HepG2 (cell line): ENCODE results near the gene HYAL2. TPM values are rescaled to one million over a fixed set of nuclear protein-coding genes. Genes with fewer than 3 reads are reported as not detected.
A peak's percentile ranks its signal among the peaks of the same experiment; 100 is the strongest.

ENCODE experiments used
- CENPT ChIP-seq: sonication (generic); formaldehyde crosslinking; IDR thresholded peaks from 2 replicates; pipeline ENCODE4 v1.8.0; 2022; ENCODE audit warnings: low read depth, mild to moderate bottlenecking, moderate library complexity, missing genetic modification reagents
- ELF3 ChIP-seq: IDR thresholded peaks from 2 replicates; pipeline ENCODE4 v1.6.1; 2016; ENCODE audit warnings: missing genetic modification reagents, missing compliant biosample characterization
- GTF3A ChIP-seq: sonication (generic); formaldehyde crosslinking; conservative IDR thresholded peaks from 2 replicates; pipeline ENCODE4 v1.4.0; 2020; ENCODE audit warnings: mild to moderate bottlenecking, missing genetic modification reagents
- HIVEP1 ChIP-seq: sonication (generic); formaldehyde crosslinking; IDR thresholded peaks from 2 replicates; pipeline ENCODE4 v1.4.0; 2020; ENCODE audit warnings: mild to moderate bottlenecking, missing genetic modification reagents
- HOXA7 ChIP-seq: sonication (generic); formaldehyde crosslinking; IDR thresholded peaks from 2 replicates; pipeline ENCODE4 v1.8.1; 2022; ENCODE audit warnings: mild to moderate bottlenecking, missing genetic modification reagents, moderate library complexity
- KLF15 ChIP-seq: sonication (generic); formaldehyde crosslinking; IDR thresholded peaks from 2 replicates; pipeline ENCODE4 v1.8.1; 2023; ENCODE audit warnings: borderline replicate concordance, mild to moderate bottlenecking, inconsistent platforms, missing genetic modification reagents, mixed read lengths
- MATR3 ChIP-seq: sonication (generic); formaldehyde crosslinking; IDR thresholded peaks from 2 replicates; pipeline ENCODE4 v1.4.0; 2020; ENCODE audit warnings: missing genetic modification reagents
- NPAS2 ChIP-seq: sonication (generic); formaldehyde crosslinking; IDR thresholded peaks from 2 replicates; pipeline ENCODE4 v1.8.0; 2022; ENCODE audit warnings: mild to moderate bottlenecking, missing genetic modification reagents, borderline replicate concordance
- PRPF4 ChIP-seq: fragments of 200-400 bp; formaldehyde crosslinking; IDR thresholded peaks from 2 replicates; pipeline ENCODE4 v1.6.1; 2016; ENCODE audit warnings: low read length, low read depth; ENCODE audit not compliant: poor library complexity, severe bottlenecking
- TAF1 ChIP-seq: sonication (generic); formaldehyde crosslinking; IDR thresholded peaks from 2 replicates; pipeline ENCODE4 v1.4.0; 2020; ENCODE audit warnings: missing genetic modification reagents
- TCF7L2 ChIP-seq: IDR thresholded peaks from 2 replicates; pipeline ENCODE4 v1.6.1; 2011; ENCODE audit warnings: mild to moderate bottlenecking, low read depth, low read length, moderate library complexity
- ZBTB1 ChIP-seq: sonication (generic); formaldehyde crosslinking; IDR thresholded peaks from 2 replicates; pipeline ENCODE4 v1.4.0; 2020; ENCODE audit warnings: missing genetic modification reagents, borderline replicate concordance
- ZBTB7B ChIP-seq: sonication (generic); formaldehyde crosslinking; IDR thresholded peaks from 2 replicates; pipeline ENCODE4 v1.4.0; 2020; ENCODE audit warnings: missing genetic modification reagents
- ZMYM3 ChIP-seq: sonication (generic); formaldehyde crosslinking; IDR thresholded peaks from 2 replicates; pipeline ENCODE4 v1.5.1; 2020; ENCODE audit warnings: mild to moderate bottlenecking, missing genetic modification reagents
- ZNF101 ChIP-seq: sonication (generic); formaldehyde crosslinking; IDR thresholded peaks from 2 replicates; pipeline ENCODE4 v1.4.0; 2020; ENCODE audit warnings: mild to moderate bottlenecking, low read depth, missing genetic modification reagents, borderline replicate concordance
- ZNF33B ChIP-seq: sonication (generic); formaldehyde crosslinking; IDR thresholded peaks from 2 replicates; pipeline ENCODE4 v1.5.1; 2020; ENCODE audit warnings: mild to moderate bottlenecking, missing genetic modification reagents
- ZNF343 ChIP-seq: sonication (generic); formaldehyde crosslinking; IDR thresholded peaks from 2 replicates; pipeline ENCODE4 v1.4.0; 2020; ENCODE audit warnings: mild to moderate bottlenecking, missing genetic modification reagents
- ZNF546 ChIP-seq: sonication (generic); formaldehyde crosslinking; conservative IDR thresholded peaks from 2 replicates; pipeline ENCODE4 v1.8.1; 2023; ENCODE audit warnings: mild to moderate bottlenecking, missing genetic modification reagents
- ZNF614 ChIP-seq: IDR thresholded peaks from 2 replicates; pipeline ENCODE4 v1.6.1; 2018; ENCODE audit warnings: missing biosample characterization, missing genetic modification reagents, inconsistent platforms, borderline replicate concordance
- ZNF816 ChIP-seq: sonication (generic); formaldehyde crosslinking; IDR thresholded peaks from 2 replicates; pipeline ENCODE4 v1.8.0; 2022; ENCODE audit warnings: missing genetic modification reagents, mild to moderate bottlenecking, borderline replicate concordance
- polyA plus RNA-seq, 8 experiments: library from polyadenylated mRNA; depleted of rRNA in 3 of 8; stranded (reverse) in 7 of 8; unstranded in 1 of 8; fragments of >200 nt; fragmentation: Illumina TruSeq in 4 of 8; extraction: Trizol in 4 of 8; gene quantifications; 2 replicates each; pipeline versions ENCODE4 v1.2.1 to v1.2.3, GENCODE V29; 2011 to 2016; ENCODE audit warnings: low read depth in 4 of 8, missing spikeins in 1 of 8, mixed read lengths in 1 of 8; ENCODE audit not compliant: insufficient read depth in 1 of 8
- total RNA-seq, 5 experiments: library from RNA; depleted of rRNA; stranded (reverse); fragments of >200 nt; fragmentation: Illumina TruSeq; extraction: Trizol; gene quantifications; 2 replicates each; pipeline ENCODE4 v1.2.3, GENCODE V29; 2016; ENCODE audit warnings: low read depth in 1 of 5
- TF ChIP-seq, protein P1 (sequence below): sonication (generic); formaldehyde crosslinking; IDR thresholded peaks from 2 replicates; pipeline ENCODE4 v1.4.0; 2020; ENCODE audit warnings: missing genetic modification reagents, mild to moderate bottlenecking, borderline replicate concordance
- TF ChIP-seq, protein P2 (sequence below): sonication (generic); formaldehyde crosslinking; IDR thresholded peaks from 2 replicates; pipeline ENCODE4 v1.5.0; 2020; ENCODE audit warnings: missing genetic modification reagents
- TF ChIP-seq, protein P3 (sequence below): sonication (generic); formaldehyde crosslinking; IDR thresholded peaks from 2 replicates; pipeline ENCODE4 v1.4.0; 2020; ENCODE audit warnings: mild to moderate bottlenecking, missing genetic modification reagents
- TF ChIP-seq, protein P4 (sequence below): sonication (generic); formaldehyde crosslinking; IDR thresholded peaks from 2 replicates; pipeline ENCODE4 v1.4.0; 2020; ENCODE audit warnings: missing genetic modification reagents, mild to moderate bottlenecking, borderline replicate concordance

Gene HYAL2
- total and polyA plus RNA-seq, 2 of the 13 experiments (the other 11 are each of a cell fraction or from before 2014, with no cell fraction given): 76.2 to 102 TPM

DNA sequence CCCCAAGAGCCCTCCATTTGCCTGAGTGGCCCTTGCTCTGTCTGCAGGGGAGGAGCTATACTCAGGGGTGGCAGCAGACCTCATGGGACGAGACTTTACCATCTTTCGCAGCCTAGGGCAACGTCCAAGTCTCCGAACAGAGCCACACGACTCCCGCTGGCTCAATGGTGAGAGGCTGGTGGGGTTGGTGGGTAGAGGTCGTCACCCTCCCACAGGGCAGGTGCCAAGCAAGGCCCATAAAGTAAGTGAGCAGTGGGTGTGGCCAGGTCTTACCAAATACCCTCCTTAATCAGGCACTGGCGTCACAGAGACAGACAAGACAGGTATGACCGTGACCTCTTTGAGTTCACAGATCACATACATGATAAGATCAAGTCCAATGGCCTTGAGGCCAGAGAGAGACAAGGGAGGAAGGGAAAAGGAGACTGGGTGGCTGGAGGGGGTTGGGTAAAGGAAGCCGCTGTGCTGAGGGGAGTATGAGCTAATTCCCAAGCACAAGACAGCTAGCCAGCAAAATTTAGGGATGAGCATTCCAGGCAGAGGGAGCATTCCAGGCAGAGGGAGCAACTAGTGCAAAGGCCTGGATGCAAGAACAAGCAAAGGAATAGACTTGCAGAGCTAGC is 51.1 kb downstream of the HYAL2 start (continued):
- TF ChIP-seq, protein P1, sequence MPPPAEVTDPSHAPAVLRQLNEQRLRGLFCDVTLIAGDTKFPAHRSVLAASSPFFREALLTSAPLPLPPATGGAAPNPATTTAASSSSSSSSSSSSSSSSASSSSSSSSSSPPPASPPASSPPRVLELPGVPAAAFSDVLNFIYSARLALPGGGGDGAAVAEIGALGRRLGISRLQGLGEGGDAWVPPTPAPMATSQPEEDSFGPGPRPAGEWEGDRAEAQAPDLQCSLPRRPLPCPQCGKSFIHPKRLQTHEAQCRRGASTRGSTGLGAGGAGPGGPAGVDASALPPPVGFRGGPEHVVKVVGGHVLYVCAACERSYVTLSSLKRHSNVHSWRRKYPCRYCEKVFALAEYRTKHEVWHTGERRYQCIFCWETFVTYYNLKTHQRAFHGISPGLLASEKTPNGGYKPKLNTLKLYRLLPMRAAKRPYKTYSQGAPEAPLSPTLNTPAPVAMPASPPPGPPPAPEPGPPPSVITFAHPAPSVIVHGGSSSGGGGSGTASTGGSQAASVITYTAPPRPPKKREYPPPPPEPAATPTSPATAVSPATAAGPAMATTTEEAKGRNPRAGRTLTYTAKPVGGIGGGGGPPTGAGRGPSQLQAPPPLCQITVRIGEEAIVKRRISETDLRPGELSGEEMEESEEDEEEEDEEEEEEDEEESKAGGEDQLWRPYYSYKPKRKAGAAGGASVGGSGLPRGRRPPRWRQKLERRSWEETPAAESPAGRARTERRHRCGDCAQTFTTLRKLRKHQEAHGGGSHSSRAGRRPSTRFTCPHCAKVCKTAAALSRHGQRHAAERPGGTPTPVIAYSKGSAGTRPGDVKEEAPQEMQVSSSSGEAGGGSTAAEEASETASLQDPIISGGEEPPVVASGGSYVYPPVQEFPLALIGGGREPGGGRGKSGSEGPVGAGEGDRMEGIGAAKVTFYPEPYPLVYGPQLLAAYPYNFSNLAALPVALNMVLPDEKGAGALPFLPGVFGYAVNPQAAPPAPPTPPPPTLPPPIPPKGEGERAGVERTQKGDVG (CRISPR knock-in tag): no peak
- no peak for TF ChIP-seq KLF15 (CRISPR knock-in tag)
- no peak for TF ChIP-seq ZBTB7B (CRISPR knock-in tag)
- no peak for TF ChIP-seq ZMYM3 (CRISPR knock-in tag)
- TF ChIP-seq CENPT (CRISPR knock-in tag): no peak
- TF ChIP-seq HOXA7 (CRISPR knock-in tag): no peak
- 0 out of 2 replicates have a peak, but pooled peaks have one; percentile 10 for TF ChIP-seq TAF1 (CRISPR knock-in tag)
- 0 out of 2 replicates have a peak, but pooled peaks have one; percentile 2 for TF ChIP-seq ZNF546 (CRISPR knock-in tag)
- TF ChIP-seq ZNF101 (CRISPR knock-in tag): no peak
- no peak for TF ChIP-seq GTF3A
- no peak for TF ChIP-seq ZNF343 (CRISPR knock-in tag)
- TF ChIP-seq, protein P2, sequence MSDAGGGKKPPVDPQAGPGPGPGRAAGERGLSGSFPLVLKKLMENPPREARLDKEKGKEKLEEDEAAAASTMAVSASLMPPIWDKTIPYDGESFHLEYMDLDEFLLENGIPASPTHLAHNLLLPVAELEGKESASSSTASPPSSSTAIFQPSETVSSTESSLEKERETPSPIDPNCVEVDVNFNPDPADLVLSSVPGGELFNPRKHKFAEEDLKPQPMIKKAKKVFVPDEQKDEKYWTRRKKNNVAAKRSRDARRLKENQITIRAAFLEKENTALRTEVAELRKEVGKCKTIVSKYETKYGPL (CRISPR knock-in tag): no peak
- peak; percentile 91; the same call in 1 of the 2 replicates for TF ChIP-seq ZNF614 (CRISPR knock-in tag)
- TF ChIP-seq ELF3 (CRISPR knock-in tag): peak; percentile 37; the same call in 1 of the 2 replicates
- no peak for TF ChIP-seq ZBTB1 (CRISPR knock-in tag)
- no peak for TF ChIP-seq PRPF4
- no peak for TF ChIP-seq ZNF33B
- no peak for TF ChIP-seq TCF7L2
- TF ChIP-seq MATR3 (CRISPR knock-in tag): no peak
- TF ChIP-seq HIVEP1 (CRISPR knock-in tag): no peak
- TF ChIP-seq ZNF816 (CRISPR knock-in tag): no peak
- TF ChIP-seq, protein P3, sequence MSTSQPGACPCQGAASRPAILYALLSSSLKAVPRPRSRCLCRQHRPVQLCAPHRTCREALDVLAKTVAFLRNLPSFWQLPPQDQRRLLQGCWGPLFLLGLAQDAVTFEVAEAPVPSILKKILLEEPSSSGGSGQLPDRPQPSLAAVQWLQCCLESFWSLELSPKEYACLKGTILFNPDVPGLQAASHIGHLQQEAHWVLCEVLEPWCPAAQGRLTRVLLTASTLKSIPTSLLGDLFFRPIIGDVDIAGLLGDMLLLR (CRISPR knock-in tag): no peak
- TF ChIP-seq, protein P4, sequence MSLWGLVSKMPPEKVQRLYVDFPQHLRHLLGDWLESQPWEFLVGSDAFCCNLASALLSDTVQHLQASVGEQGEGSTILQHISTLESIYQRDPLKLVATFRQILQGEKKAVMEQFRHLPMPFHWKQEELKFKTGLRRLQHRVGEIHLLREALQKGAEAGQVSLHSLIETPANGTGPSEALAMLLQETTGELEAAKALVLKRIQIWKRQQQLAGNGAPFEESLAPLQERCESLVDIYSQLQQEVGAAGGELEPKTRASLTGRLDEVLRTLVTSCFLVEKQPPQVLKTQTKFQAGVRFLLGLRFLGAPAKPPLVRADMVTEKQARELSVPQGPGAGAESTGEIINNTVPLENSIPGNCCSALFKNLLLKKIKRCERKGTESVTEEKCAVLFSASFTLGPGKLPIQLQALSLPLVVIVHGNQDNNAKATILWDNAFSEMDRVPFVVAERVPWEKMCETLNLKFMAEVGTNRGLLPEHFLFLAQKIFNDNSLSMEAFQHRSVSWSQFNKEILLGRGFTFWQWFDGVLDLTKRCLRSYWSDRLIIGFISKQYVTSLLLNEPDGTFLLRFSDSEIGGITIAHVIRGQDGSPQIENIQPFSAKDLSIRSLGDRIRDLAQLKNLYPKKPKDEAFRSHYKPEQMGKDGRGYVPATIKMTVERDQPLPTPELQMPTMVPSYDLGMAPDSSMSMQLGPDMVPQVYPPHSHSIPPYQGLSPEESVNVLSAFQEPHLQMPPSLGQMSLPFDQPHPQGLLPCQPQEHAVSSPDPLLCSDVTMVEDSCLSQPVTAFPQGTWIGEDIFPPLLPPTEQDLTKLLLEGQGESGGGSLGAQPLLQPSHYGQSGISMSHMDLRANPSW (CRISPR knock-in tag): no peak
- no peak for TF ChIP-seq NPAS2 (CRISPR knock-in tag)
